H1 (cell line): ENCODE results near the gene SLMAP. TPM values are rescaled to one million over a fixed set of nuclear protein-coding genes. Genes with fewer than 3 reads are reported as not detected.
A peak's percentile ranks its signal among the peaks of the same experiment; 100 is the strongest.

Experiments
- CTCF ChIA-PET: fragments of 300-600 bp; sonication (Branson Sonifier 250); formaldehyde crosslinking; loops from one replicate; lab custom pipeline; 2021; ENCODE audit not compliant: partially characterized antibody; lab: Charles Lee
- POLR2A ChIA-PET: fragments of 300-600 bp; sonication (Branson Sonifier 250); formaldehyde crosslinking; loops from one replicate; lab custom pipeline; 2021; ENCODE audit warnings: inconsistent platforms; ENCODE audit not compliant: partially characterized antibody; lab: Charles Lee
- DNase-seq, 2 experiments: peaks; one replicate each; pipeline versions ENCODE4 v3.0.0 to v3.0.0-alpha.2; 2010 to 2022; ENCODE audit warnings: low spot score in 2 of 2, low read depth in 1 of 2, mixed read lengths in 1 of 2
- FAIRE-seq: peaks from 2 replicates; lab custom pipeline; 2011; peaks lifted over from hg19 to GRCh38; lab: Jason Lieb, UNC
- H2AFZ ChIP-seq: 2 replicates; pipeline ENCODE4 v1.8.1; 2012; ENCODE audit warnings: low read length, inconsistent platforms
- H2AK5ac ChIP-seq: 2 replicates; pipeline ENCODE4 v1.6.1; 2013; ENCODE audit warnings: low read depth, low read length
- H2BK120ac ChIP-seq: replicated peaks from 2 replicates; pipeline ENCODE3; 2013; ENCODE audit warnings: low read depth, low read length, inconsistent platforms
- H2BK12ac ChIP-seq: 2 replicates; pipeline ENCODE4 v1.6.1; 2013; ENCODE audit warnings: low read depth, low read length
- H2BK15ac ChIP-seq: 2 replicates; pipeline ENCODE4 v1.6.1; 2013; ENCODE audit warnings: low read length
- H2BK20ac ChIP-seq: 2 replicates; pipeline ENCODE4 v1.6.1; 2013; ENCODE audit warnings: low read length
- H2BK5ac ChIP-seq: 2 replicates; pipeline ENCODE4 v1.6.1; 2013; ENCODE audit warnings: low read depth, low read length
- H3K14ac ChIP-seq: 2 replicates; pipeline ENCODE4 v1.6.1; 2013; ENCODE audit warnings: inconsistent platforms; ENCODE audit not compliant: insufficient read length
- H3K18ac ChIP-seq: 2 replicates; pipeline ENCODE4 v1.6.1; 2013; ENCODE audit warnings: low read length; ENCODE audit errors: extremely low read depth
- H3K23ac ChIP-seq: 2 replicates; pipeline ENCODE4 v1.6.1; 2013; ENCODE audit warnings: inconsistent platforms; ENCODE audit not compliant: insufficient read length
- H3K23me2 ChIP-seq: 2 replicates; pipeline ENCODE4 v1.6.1; 2013; ENCODE audit warnings: low read depth, low read length
- H3K27ac ChIP-seq: 2 replicates; pipeline ENCODE4 v1.6.1; 2011; ENCODE audit warnings: low read depth, low read length, inconsistent platforms
- H3K27me3 ChIP-seq, 4 experiments: replicated peaks in 1 of 4; 1 replicate in 1 of 4; 2 replicates in 3 of 4; pipeline versions ENCODE4 v1.6.1 to v1.8.1; 2011 to 2013; ENCODE audit warnings: low read length in 3 of 4, mild to moderate bottlenecking in 3 of 4, inconsistent platforms in 2 of 4, mixed read lengths in 2 of 4, moderate library complexity in 1 of 4; ENCODE audit not compliant: control insufficient read depth in 3 of 4, insufficient read depth in 3 of 4; ENCODE audit errors: extremely low read depth in 1 of 4
- H3K36me3 ChIP-seq, 4 experiments: 2 replicates each; pipeline versions ENCODE4 v1.6.1 to v1.8.1; 2011 to 2013; ENCODE audit warnings: mild to moderate bottlenecking in 4 of 4, low read length in 3 of 4, moderate library complexity in 2 of 4, control low read depth in 1 of 4, inconsistent platforms in 1 of 4; ENCODE audit not compliant: insufficient read depth in 4 of 4, control insufficient read depth in 2 of 4
- H3K4ac ChIP-seq: replicated peaks from 2 replicates; pipeline ENCODE3; 2013; ENCODE audit warnings: low read length, low read depth, mixed read lengths, inconsistent platforms; ENCODE audit not compliant: insufficient read length
- H3K4me1 ChIP-seq, 4 experiments: replicated peaks in 1 of 4; 1 replicate in 1 of 4; 2 replicates in 3 of 4; pipeline versions ENCODE4 v1.6.1 to v1.8.1; 2011 to 2013; ENCODE audit warnings: low read length in 3 of 4, inconsistent platforms in 2 of 4, mixed read lengths in 1 of 4; ENCODE audit not compliant: insufficient read depth in 4 of 4, control insufficient read depth in 3 of 4
- H3K4me2 ChIP-seq, 2 experiments: 2 replicates each; pipeline versions ENCODE4 v1.6.1 to v1.8.1; 2011 to 2013; ENCODE audit warnings: low read depth in 2 of 2, low read length in 2 of 2, control low read depth in 1 of 2, inconsistent platforms in 1 of 2, mild to moderate bottlenecking in 1 of 2; ENCODE audit not compliant: insufficient read depth in 1 of 2
- H3K4me3 ChIP-seq, 4 experiments: fragments of 200-600, 300-600 bp in 1 of 4; sonication (generic), shearing (Covaris generic), sonication (Bioruptor Twin) in 1 of 4; 2 replicates each; pipeline versions ENCODE4 v1.5.1 to v1.8.1; 2011 to 2016; ENCODE audit warnings: low read length in 4 of 4, low read depth in 3 of 4, control low read depth in 2 of 4, inconsistent platforms in 2 of 4, mild to moderate bottlenecking in 2 of 4, mixed read lengths in 1 of 4, moderate library complexity in 1 of 4; ENCODE audit not compliant: insufficient read depth in 2 of 4; ENCODE audit errors: extremely low read depth in 1 of 4
- H3K56ac ChIP-seq: replicated peaks from 2 replicates; pipeline ENCODE3; 2013; ENCODE audit warnings: low read depth, mild to moderate bottlenecking, mixed read lengths, low read length, inconsistent platforms; ENCODE audit not compliant: insufficient read length
- H3K79me1 ChIP-seq: 2 replicates; pipeline ENCODE4 v1.6.1; 2013; ENCODE audit warnings: low read depth, low read length, control low read depth
- H3K79me2 ChIP-seq, 2 experiments: 2 replicates each; pipeline versions ENCODE4 v1.6.1 to v1.8.1; 2012 to 2013; ENCODE audit warnings: low read length in 2 of 2, mild to moderate bottlenecking in 2 of 2, inconsistent platforms in 1 of 2; ENCODE audit not compliant: insufficient read depth in 2 of 2, control insufficient read depth in 1 of 2
- H3K9ac ChIP-seq, 4 experiments: replicated peaks in 1 of 4; 1 replicate in 1 of 4; 2 replicates in 3 of 4; pipeline versions ENCODE4 v1.6.1 to v1.8.1; 2011 to 2013; ENCODE audit warnings: low read depth in 3 of 4, low read length in 3 of 4, control low read depth in 2 of 4, mild to moderate bottlenecking in 2 of 4, moderate library complexity in 2 of 4, inconsistent platforms in 1 of 4; ENCODE audit errors: extremely low read depth in 1 of 4
- H3K9me3 ChIP-seq, 2 experiments: 2 replicates each; pipeline versions ENCODE4 v1.6.1 to v1.8.1; 2012 to 2013; ENCODE audit warnings: mild to moderate bottlenecking in 2 of 2, moderate library complexity in 2 of 2, control low read depth in 1 of 2, inconsistent platforms in 1 of 2, low read depth in 1 of 2, low read length in 1 of 2, mixed read lengths in 1 of 2; ENCODE audit not compliant: insufficient read depth in 2 of 2
- H4K20me1 ChIP-seq, 2 experiments: replicated peaks in 1 of 2; 2 replicates each; pipeline versions ENCODE3 to v1.8.1; 2011 to 2013; ENCODE audit warnings: inconsistent platforms in 2 of 2, low read length in 2 of 2, mild to moderate bottlenecking in 1 of 2; ENCODE audit not compliant: insufficient read depth in 2 of 2, control insufficient read depth in 1 of 2
- H4K5ac ChIP-seq: 2 replicates; pipeline ENCODE4 v1.6.1; 2013; ENCODE audit warnings: low read length, low read depth, mixed read lengths, inconsistent platforms; ENCODE audit not compliant: insufficient read length
- H4K8ac ChIP-seq: 2 replicates; pipeline ENCODE4 v1.8.0; 2013; ENCODE audit warnings: mild to moderate bottlenecking, moderate library complexity, low read length, inconsistent platforms; ENCODE audit not compliant: insufficient read depth; ENCODE audit errors: extremely low read depth
- H4K91ac ChIP-seq: replicated peaks from 2 replicates; pipeline ENCODE3; 2013; ENCODE audit warnings: low read length, mixed read lengths, inconsistent platforms; ENCODE audit not compliant: insufficient read length
- RAD21 ChIP-seq, 2 experiments: IDR thresholded peaks in 1 of 2; conservative IDR thresholded peaks in 1 of 2; 2 replicates each; pipeline ENCODE4 v1.6.1; 2011; ENCODE audit warnings: low read depth in 2 of 2, low read length in 2 of 2, improper control_type of control experiment in 1 of 2, inconsistent platforms in 1 of 2, mild to moderate bottlenecking in 1 of 2, moderate library complexity in 1 of 2
- SAP30 ChIP-seq: fragments of 300-600 bp; sonication (generic); IDR thresholded peaks from 2 replicates; pipeline ENCODE4 v1.7.1; 2012; ENCODE audit warnings: low read length, moderate library complexity, mild to moderate bottlenecking, inconsistent platforms; ENCODE audit not compliant: insufficient read depth, insufficient replicate concordance
- WGBS, 2 experiments: shearing (Covaris generic) in 1 of 2; methylation state at CpG; one replicate each; pipeline versions ENCODE4 v1.1.6 to v1.1.7; 2013 to 2015; ENCODE audit warnings: low lambda C conversion rate in 2 of 2, mixed read lengths in 2 of 2, inconsistent platforms in 1 of 2, low coverage in 1 of 2, missing lambda C conversion rate in 1 of 2; ENCODE audit not compliant: insufficient replicate concordance in 2 of 2, insufficient coverage in 1 of 2, insufficient read length in 1 of 2; ENCODE audit errors: extremely low coverage in 1 of 2, missing lambda C conversion rate in 1 of 2; 5-methylcytosine and 5-hydroxymethylcytosine counted together
- polyA plus RNA-seq, 7 experiments: library from polyadenylated mRNA; depleted of rRNA in 3 of 7; stranded (reverse) in 5 of 7; unstranded in 2 of 7; fragments of >200 nt in 5 of 7; fragments of 200-250 nt in 2 of 7; gene quantifications; 1 replicate in 5 of 7; 2 replicates in 1 of 7; 4 replicates in 1 of 7; pipeline versions ENCODE4 v1.2.1 to v1.2.3, GENCODE V29; 2011 to 2013; ENCODE audit warnings: missing spikeins in 2 of 7, mixed read lengths in 2 of 7
- total RNA-seq: library from RNA; stranded (reverse); fragmentation: NEBNext Ultra II Directional; extraction: Animal tissue kit (Norgen Biotek cat#: 25700); gene quantifications from 2 replicates; pipeline ENCODE4 v1.2.1, GENCODE V29; 2021

The SLMAP gene
- total and polyA plus RNA-seq, 2 of the 8 experiments (the other 6 are each of a cell fraction or from before 2014, with no cell fraction given) = 13.6 to 70.4 TPM

- Histone ChIP-seq H3K36me3 (peaks cover 0 to 10% (median 0%) of the 10 kb centered on the region in 4 experiments; a peak in 3 of 8 replicates), H2BK20ac (no peak overlapping the region), H2AFZ (no peak overlapping the region), H3K4me1 (no peaks in the 10 kb centered on the region), H3K4me3 (no peak overlapping the region), H3K27ac (no peak overlapping the region), H3K27me3 (no peaks in the 10 kb centered on the region), H3K56ac (no peak overlapping the region), H3K23me2 (no peaks in the 10 kb centered on the region), H3K4ac (no peak overlapping the region), H3K18ac (no peak overlapping the region), H3K9me3 (no peaks in the 10 kb centered on the region), H4K20me1 (no peaks in the 10 kb centered on the region), H3K9ac (no peak overlapping the region), H3K14ac (no peak overlapping the region), H2AK5ac (no peak overlapping the region), H4K5ac (no peak overlapping the region), H3K4me2 (no peak overlapping the region), H3K79me1 (no peaks in the 10 kb centered on the region), H3K79me2 (no peaks in the 10 kb centered on the region), H3K23ac (no peak overlapping the region), H4K8ac (no peak overlapping the region), H2BK5ac (no peak overlapping the region), H4K91ac (no peak overlapping the region), H2BK15ac (no peak overlapping the region), H2BK12ac (no peak overlapping the region), H2BK120ac (no peak overlapping the region)
- 78% methylated on average over 2 of the region's 2 CpGs; no CpG with 5 or more reads in 1 of the 2 experiments for WGBS, 2 experiments
- TF ChIP-seq RAD21 (IDR thresholded peaks at IDR 0.05 in 1 of 2, conservative IDR thresholded peaks at IDR 0.05 in 1 of 2; ENCODE audit: low read depth in 2 of 2, low read length in 2 of 2) (peak in 1 of 2 experiments; percentile 26; a peak in 2 of 4 replicates), SAP30 (no peak)
- DNase-seq = no peak
- ChIA-PET CTCF (interaction anchor here (0.8 to 2.8 kb wide), 15 partner anchors 10 to 311 kb away, joined by 3 to 11 read pairs (median 4); no protein-coding TSS in a partner anchor), POLR2A (interaction anchor here (0.6 kb wide), 1 partner anchor 8 kb away, joined by 3 read pairs; no protein-coding TSS in a partner anchor)
- no peak for FAIRE-seq
Measured at GRCh38 chr3:57856675-57857074, 100.6 kb downstream of the SLMAP start.
